Measurements from ENCODE around the gene LIN7A.
"Not testable (repeated sequence)": the region's sequence is repeated elsewhere in the genome, so short reads cannot be mapped to it uniquely, and the experiment has no call there.

LIN7A gene

DNA sequence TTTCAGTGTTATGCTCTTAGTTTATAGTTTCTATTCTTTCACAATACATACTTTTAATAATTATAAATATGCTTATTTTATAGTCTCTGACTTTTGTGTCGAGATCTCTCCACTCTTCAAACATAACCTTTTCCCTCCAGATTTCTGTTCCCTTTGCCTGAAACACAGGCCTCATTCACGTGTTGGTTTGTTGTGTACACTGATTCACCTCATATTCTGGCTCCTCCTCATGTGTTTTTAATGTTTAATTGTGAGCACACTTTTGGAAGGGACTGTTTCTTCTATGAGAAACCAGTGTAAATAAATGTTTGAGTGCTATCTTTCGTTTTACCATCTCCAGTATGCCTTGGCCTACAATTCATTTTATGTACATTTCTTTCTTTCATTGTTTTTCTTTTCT is 20.1 kb downstream of the LIN7A start:
- no peak for DNase-seq

DNA sequence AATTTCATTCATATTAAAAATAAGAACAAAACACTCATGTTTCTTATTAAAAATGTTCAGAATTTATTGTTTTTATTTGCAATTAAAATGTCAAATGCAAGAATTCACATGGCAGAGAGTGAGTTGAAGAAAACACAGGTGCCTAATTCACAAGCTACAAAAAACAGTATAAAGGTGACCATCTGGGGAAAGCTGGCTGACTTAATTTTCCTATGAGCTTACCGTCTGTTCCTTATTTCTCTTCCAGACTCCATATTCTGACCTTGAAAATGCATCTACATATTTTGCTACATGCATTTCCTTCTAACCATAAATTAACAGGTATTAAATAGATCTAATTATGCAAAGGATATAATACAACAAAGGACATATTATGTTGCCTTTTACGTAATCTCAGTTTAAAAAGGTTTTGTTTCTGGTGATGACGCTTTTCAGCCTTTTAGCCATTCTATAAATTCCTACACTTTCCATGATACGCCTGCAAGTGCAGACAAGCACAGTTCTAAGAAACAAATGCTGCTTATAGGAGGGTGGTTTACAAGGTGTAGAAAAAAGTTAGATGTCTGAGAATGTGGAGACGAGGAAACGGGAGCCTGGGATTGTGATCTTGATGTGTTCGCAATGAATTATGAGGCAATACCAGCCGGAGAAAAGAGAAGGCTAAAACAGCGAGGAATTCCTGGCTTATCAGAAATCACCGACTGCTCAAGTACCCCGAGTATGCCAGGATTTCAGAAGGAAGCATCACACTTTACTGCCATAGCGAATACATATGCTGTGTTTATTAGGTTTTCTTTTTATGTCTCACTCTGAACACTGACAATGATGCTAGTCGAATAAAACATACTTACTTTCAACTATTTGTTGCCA is 24.6 kb downstream of the LIN7A start:
- DNase-seq: no peak

DNA sequence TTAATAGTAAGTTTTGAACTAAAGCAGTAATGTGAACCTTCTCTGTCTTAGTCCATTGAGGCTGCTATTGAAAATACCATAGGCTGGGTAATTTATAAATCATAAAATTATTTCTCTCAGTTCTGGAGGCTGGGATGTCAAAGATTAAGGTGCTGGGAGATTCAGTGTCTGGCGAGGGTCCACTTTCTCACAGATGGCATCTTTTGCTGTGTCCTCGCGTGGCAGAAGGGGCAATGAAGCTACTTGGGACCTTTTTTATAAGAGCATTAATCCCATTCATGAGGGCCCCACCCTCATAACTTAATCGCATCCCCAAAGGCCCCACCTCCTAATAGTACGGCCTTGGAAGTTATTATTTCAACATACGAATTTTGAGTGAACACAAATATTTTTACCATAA is 28.4 kb downstream of the LIN7A start:
- DNase-seq: no peak

DNA sequence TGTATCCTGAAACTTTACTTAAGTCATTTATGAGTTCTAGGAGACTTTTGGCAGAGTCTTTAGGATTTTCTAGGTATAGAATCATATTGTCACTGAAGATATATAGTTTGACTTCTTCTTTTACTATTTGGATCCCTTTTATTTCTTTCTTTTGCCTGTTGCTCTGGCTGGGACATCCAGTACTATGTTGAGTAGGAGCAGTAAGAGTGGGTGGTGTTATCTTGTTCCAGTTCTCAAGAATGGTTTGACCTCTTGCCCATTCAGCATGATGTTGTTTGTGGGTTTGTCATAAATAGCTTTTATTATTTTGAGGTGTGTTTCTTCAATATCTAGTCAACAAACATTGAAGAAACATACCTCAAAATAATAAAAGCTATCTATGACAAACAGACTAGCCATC is 35.0 kb downstream of the LIN7A start:
- DNase-seq: no peak

DNA sequence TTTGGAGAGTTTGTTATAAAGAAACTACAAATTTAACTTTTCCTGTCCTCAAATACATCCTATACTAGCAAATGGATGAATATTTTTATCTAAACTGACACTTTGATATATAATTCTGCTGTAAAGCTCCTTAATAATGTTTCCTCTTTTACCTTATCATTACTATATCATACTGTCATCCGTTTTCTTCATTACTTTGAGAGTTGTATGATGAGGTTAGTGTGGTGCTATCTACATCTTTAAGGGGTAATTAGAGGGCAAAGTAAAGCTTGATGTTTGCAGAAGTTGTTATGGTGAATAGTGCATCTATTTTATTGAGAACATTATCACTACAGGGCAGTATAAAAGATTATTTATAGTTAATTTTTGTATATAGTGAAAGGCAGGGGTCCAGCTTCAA is 36.1 kb downstream of the LIN7A start:
- no peak for DNase-seq

DNA sequence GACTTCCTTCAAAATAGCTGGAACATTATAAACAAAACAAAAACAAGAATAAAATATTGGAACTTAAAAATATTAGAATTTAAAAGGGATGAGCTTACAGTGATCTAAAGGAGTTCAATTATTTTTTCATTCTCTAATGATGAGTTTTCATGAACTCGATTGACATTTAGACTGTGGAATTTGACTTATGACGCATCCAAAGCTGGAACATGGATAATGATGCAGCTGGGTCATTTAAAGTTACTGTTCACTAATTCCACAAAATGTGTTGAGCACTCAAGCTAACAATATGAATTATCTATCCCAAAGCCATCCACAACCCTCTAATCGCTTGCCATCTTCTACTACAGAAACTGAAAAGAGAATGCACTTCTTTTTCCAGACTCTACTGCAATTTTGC is 42.5 kb downstream of the LIN7A start:
- no peak for DNase-seq

DNA sequence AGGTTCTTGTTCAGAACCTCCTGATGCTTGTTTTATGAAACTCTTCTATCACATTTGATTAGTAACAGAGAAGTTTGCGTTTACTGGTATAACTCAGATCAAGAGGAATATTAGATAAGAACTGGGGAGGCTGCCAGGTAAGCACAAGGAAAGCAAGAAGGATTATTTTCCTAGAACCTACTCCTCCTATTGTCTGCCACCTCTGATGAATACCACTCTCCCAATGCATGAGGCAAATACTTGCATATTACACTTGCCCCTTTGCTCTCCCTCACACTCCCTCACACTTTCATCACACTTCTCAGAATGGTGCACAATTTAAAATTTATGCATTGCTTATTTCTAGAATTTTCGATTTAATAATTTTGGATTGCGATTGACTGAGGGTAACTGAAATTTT is 43.6 kb downstream of the LIN7A start:
- no peak for DNase-seq

DNA sequence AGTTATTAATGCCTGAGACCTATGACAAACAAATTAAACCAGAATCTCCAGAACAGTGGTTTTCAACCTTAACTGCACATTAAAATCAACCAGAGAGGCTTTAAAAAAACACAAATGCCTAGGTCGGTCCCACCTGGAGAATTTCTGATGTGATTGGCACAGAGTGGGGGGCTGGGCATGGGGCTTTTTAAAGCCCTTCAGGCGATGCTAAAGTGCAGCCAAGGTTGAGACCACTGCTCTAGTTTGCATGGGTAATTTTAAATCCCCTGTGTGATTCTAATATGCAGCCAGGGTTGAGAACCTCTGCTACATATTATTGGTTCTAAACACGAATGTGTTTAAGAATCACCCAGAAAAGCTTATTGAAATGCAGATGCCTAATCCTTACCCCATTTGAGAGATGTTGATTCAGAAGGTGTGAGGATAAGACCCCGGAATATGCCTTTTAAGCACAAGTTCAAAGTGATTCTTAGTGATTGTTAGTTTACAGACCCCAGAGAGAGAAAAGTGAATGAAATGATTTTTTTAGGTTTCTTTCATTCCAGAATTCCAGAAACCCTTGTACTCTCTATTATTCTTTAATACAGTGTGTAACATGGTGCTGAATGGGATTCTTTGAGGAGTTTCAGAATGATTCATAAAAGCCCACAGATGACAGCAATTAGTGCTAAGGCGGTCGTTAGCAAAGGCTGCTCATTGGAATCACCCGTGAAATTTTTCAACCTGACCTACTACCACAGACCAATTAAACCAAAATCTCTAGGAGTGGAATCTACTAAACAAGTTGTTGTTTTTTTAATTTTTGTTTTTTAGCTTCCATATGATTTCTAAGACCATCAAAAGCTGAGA is 44.9 kb downstream of the LIN7A start:
- DNase-seq: no peak

DNA sequence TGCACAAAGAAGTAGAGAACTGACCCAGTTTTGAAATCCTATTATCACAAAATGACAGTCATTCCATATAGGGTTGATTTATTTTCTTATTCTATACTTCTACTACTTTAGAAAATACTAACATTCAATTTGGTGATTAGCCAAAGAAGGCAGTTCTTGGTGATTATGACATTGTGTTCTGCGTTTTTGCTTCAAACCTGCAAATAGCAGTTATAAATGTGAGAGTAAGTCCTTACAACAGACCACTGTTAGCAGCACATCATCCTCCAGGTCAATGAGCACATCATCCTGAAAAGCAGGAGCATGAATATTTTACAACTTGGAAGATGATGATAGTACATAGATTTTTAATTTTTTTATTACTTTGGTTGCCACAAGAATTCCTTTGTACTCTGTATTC is 53.1 kb downstream of the LIN7A start:
- no peak for DNase-seq

DNA sequence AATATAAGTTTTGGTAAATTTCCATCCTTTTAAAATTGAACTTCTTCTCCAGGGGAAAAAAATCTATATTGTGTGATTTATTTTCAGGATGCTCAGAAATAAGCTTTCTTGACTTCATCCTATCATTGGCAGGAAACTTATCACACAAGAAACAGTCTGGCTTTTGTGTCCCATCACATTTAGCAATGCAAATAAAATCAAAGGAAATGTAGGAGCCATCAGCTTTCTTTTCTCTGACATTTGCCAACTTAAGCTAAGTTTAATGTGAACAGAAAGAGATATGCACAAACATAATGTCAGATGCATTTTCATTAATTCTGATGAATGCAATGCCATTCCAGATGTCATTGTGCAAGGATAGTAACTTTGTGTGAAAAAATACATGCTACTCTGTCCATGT is 56.6 kb downstream of the LIN7A start:
- DNase-seq: no peak

DNA sequence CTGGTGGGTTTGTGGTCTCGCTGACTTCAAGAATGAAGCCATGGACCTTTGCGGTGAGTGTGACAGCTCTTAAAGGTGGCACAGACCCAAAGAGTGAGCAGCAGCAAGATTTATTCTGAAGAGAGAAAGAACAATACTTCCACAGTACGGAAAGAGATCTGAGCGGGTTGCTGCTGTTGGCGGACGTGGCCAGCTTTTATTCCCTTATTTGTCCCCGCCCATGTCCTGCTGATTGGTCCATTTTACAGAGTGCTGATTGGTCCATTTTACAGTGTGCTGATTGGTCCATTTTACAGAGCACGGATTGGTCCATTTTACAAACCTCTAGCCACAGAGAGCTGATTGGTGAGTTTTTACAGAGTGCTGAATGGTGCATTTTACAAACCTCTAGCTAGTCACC is 59.3 kb downstream of the LIN7A start:
- DNase-seq: not testable (repeated sequence)

DNA sequence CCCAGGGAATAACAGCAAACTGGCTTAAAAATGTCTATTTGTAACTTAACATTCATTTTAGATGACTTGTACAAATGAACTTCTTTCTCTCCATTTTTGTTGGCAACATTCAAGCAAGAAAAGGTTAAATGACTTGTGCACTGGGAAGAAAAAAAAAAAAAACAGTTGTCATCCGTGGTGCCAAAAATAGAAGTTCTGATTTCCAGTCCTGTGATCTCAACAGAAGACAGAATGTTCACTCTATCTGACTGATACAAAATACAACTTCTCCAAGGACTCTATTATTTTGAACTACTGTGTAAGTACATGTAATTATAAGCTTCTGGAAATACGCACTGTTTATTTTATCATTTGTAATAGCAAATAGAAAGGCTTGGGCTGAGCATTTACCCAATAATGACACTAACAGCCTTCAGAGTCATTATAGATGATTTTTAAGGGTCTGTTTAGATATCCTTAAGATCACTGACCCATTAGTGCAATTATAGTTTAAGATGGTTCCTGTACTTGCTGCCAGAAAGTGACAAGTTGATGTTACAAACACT is 59.9 kb downstream of the LIN7A start:
- DNase-seq: peak; percentile 19

DNA sequence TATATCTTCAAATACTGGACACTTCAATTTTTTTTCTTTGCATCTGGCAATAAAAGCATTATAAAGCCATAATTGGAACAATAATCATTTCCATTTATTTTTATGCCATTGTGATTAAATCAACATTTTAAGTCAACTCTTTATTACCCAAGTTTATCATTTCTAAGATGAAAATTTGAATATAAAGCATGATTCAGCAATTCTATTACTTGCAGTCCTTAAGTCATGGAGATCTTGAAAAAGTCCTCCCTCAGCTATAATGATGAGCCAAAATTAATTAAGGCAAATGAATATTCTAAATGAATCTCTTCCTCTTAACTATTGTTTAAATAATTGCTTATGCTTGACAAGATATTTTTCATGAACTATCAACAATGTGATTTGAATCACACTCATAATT is 65.7 kb downstream of the LIN7A start:
- DNase-seq: no peak

DNA sequence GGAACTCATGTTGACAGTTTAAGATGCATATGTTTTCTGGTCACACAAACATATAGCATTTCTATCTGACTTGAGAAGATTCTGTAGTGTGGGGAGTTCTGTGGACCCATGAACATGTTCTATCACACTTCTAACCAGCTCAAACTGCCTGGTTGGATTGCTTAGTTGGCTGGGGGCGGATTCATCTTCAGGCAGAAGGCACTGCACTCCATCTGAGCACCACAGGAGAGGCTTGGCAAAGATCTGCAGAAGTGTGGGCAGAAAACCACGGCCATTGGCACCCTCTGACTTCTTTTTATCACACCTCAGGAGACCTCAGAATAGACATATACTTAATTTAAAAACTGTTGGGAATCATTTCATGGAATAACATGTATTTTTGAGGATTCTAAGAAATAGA is 68.5 kb downstream of the LIN7A start:
- no peak for DNase-seq

DNA sequence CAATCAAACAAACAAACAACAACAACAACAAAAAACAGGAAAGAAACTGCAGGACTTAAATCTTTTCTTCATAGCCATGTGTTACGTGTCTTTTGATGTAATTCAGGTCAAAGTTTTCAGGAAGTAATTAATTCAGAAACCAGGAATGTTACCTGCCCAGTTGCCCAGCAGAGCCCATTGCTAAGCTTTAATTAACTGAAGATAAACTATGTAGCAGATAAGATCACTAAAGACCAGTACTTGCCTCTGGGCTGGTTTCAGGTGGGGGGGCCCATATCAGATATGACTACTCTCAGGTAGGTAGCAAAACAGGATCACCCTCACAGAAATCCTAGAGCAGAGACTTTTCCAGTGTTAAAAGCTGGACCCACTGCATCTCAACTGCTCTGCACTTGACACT is 69.2 kb downstream of the LIN7A start:
- DNase-seq: no peak

DNA sequence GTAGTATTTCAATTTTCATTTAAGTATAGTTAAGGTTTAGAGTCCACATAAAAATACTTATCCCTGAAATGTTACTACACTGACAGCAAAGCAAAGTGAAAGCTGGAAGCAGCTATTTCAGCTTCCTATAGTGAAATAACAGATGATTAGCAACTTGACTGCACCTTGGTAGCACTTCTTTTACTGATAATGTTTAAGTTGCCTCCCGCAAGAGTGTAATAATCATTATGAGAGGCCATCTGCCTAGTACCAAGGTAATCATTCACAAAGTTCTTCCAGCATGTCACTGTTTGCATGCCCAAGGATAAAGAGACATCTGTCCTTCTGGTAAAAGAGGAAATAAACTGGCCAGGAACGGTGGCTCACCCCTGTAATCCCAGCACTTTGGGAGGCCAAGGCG is 69.8 kb downstream of the LIN7A start:
- no peak for DNase-seq

DNA sequence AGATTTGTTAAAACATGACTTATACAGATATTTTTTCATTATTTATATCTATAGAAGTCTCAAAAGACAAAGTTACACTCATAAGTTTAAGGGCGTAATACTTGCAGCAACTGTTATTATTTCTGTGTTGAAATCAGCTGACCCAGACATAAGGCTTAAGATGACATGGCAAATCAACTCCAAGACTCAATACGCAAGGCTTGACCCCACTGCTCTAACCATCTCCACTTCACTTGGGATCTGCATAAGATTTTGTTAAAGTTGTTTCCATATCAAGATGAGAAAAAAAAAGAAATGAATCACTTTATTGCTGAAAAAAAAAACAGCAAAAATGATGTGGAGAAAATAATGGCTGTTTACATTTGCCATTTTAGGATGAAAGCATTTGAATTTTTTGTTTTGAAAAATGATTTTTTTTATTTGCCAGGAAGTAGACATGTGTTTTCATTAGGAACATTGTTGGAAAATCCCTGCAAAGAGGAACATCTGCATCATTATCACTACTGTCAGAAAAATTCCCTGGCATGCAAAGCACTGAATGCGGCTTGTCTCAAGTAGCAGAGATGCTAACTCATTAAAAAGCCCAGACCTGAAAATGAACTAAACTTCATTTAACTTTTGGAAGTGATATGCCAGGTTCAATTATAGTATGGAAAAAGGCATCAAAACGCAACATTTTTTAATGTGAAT is 73.5 kb downstream of the LIN7A start:
- no peak for DNase-seq

DNA sequence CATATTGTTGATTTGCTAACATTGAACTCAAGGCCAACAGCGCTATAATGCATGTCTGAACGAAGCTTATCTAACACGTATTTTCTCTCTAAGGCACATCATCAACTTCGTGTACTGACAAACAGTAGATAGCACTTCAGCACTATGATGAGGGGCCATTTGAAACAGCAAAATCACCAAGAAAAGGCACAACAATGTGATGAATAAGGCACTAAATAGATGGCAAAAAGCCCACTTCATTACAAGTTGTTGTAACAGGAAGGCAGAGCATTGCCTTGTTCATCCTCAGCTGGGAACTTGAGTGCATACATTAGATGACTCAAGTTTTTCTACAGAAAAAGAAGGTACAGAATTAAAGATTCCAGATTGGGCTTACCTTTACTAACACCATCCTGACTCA is 75.2 kb downstream of the LIN7A start:
- no peak for DNase-seq

DNA sequence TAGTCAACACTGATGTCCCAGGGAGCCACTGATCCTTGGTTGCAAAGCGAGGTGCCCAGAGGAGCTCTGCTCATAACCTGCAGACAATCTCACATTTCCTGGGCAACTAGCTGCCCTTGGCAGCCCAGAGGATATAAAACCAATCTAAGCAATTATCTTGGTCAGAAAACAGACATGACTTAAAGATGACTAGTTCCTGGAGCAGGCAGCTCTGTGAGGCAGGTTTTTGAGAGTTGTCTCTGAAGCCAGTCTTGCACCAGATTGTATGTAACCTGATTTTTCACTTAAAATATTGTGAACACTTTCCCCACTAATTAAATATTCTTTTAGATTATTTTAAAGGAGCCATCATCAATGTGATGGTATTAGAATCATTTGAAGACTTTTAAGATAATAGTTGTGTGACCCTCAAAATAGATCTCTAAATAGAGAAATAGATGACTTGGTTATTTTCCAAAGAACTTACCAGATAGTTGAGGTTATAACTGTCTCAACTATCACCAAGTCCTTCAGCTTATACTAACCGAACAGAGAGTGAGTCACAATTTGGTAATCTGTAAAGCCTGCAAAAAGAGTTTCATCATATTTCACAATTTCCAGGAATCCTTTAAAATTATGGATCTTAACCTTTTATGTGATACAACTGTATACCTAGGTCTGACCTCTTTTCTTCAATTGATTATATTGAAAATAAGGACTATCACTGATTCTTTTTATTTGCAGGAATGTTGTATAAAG is 75.9 kb downstream of the LIN7A start:
- DNase-seq: no peak

DNA sequence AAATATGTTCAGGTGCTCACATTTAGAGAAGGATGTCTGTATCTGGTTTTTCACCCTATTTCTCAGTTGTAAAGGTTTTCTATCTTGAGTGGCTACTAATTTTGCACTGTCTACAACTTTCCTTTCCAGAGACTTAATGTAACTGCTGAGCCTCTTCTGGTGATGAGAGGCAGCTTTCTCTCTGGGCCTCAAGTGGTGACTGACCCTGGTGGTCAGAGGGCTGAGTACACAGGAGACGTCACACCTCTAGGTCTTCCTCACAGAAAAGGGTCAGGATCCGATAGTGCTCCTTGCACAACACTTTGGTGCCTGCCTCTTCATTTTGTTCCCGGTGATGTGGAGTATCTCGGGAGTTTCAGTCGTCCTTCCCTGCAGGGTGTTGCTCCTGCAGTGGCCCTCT is 76.8 kb downstream of the LIN7A start:
- DNase-seq: no peak

DNA sequence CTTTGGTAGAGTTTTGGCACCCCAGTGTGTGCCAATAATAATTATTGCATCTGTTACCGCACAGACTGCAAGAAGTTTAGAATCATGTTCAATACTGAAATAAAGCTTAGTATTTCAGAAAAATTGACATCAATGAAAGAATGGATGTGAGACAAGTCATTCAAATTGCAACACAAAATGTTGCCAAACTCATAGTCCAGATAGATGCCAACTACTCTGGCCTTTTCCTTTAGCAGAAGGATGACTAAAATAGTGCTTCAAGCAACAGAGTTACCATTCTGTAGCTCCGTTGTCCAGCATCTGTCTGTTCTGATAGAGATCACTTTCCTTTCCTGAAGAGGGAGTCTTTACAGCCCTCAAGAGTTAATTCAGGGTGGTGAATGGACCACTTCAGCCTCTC is 77.5 kb downstream of the LIN7A start:
- no peak for DNase-seq

DNA sequence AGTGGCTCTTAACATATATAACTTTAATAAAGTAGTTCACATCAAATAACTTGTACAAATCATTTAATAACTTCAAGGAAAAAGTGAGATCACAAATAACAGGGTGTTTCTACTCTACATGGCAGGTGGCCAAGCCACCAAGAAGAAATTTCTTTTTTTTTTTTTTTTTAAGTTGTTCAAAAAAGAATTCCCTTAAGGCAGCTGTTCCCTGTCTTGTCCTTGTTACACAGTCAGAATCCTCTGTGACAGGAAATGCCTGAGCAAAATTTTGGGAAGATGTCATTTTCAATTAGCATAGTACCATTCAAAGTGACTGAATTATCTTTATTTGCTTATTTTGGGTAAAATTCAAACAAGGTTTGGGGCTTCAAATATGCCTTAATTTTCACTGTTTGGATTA is 79.4 kb downstream of the LIN7A start:
- no peak for DNase-seq

DNA sequence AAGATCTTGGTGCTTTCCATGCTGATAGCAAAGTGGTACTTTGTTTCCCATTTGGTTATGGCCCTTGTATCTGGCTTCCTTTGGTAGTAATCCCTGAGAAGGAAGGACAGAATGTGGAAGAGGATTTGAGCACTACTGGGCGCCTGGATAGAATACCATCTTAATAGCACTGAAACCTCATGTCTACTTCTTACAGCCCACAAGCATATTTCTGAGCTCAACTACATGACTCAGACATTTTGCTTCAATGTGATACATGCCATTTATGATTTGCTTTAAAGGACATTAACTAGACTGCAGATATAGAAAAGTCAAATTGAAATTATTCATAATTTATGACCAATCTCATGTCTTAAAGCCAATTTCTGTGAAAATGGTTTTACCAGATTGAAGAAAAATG is 80.4 kb downstream of the LIN7A start:
- no peak for DNase-seq

All from NCI-H748 treated with DMSO at 0.1 percent for 48 hours (cell line).